ENCODE data around the gene GPX3.

DNA sequence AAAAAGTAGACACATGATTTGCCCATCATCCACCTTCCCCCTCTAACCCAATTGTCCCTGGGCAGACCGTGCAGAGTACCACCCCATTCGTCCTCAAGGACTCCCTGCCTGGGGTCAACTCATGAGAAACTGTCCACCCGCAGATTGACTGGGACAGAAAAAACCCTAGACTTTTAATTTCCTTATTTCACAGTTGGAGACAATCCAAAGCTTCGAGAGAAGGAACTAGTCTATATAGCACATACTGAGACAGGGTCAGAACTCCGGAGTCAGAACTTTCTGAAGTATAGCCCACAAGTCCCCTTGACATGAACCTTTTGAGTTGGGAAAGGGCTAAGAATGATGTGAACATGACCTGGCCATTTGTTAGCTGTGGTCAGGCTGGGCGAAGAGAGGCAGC, 7.5 kb upstream of the GPX3 start:
- TF ChIP-seq GATA2 (IDR thresholded peaks at IDR 0.05; ENCODE audit: low read depth, low read length) (no peak), GATA3 (IDR thresholded peaks at IDR 0.05; ENCODE audit: low read depth, low read length) (no peak)

Data from SH-SY5Y (cell line).